ENCODE data around the gene CDHR3.
"Not testable (repeated sequence)": the region's sequence is repeated elsewhere in the genome, so short reads cannot be mapped to it uniquely, and the experiment has no call there.

The CDHR3 gene

DNA sequence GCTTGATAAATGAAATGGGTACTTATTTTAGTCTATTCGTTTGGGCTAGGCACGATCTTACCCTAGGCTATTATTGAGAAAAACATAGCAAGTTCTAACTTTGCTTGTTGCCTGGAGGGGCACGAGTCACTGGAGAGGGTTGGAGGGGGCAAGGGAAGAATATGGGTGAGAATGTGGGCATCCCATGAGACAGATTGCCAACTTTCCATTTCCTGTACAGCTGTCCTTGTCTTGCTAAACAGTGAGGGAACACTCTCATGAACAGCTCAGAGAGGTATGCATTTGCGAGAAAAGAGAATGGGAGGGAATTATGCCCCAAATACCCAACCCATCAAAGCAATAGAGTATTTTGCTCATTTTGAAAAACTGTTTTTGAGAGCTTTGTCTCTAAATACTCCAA lies 9.2 kb downstream of the CDHR3 start:
- DNase-seq = no peak

DNA sequence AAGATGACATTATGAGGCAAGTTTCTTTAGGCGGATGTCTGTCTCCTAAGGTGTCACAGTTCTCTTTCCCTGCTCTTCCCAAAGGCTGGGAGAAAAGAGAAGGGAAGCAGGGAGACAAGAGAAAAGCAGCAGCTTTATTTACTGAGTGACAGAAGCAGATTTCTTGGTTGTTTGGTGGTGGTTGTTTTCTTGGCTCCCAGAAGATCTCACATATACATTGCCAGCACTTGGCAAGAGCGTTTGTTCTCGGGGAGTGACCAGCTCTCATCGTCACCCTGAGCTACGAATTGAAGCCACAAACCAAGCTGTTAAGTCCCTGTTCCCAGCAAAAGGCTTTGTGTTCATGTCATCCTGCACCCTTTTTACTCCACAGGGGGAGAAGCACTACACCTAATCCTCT lies 11.4 kb downstream of the CDHR3 start:
- peak; percentile 34 for DNase-seq

DNA sequence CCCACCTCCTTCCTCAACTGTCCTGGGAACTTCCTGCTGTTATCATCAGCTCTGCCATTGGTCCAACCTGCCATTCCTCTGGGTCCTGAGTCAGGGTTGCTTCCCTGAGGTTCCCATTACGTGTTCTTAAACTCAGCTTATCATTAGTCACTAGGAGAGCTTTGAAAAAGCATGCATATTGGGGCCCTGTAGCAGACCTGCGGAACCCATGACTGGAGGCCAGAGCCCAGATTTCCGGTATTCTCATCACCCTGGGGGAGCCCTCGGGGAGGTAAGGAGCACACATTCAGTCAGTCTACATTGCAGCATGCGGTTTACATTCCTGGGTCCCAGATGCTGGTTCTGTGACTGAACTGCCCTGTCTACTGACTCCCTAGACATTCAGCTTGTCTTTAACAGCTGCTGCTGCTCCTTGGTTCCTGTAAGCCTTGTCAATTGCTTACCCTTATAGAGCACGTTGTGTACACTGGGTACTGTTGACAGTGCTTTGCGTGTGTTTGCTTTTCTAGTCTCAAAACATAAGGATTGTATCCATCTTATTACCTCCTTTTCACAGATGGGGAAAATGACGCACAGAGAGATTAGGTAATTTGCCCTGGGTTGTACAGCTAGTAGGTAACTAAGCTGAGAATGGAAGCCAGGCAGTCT lies 12.8 kb downstream of the CDHR3 start:
- no peak for DNase-seq

DNA sequence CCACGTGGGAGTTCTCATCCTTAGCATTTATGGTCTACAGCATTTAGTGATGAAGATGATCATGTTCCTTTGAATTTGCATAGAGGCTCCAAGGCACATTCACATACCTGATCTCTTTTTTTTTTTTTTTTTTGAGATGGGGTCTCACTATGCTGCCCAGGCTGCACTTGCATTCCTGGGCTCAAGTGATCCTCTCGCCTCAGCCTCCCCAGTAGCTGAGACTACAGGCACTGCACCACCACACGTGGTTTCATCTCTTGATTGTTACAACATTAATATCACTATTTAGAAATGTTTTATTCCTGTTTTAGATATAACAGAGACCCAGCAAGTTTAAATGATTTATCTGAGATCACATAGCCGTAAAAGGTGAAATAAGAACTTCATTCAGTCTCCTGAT lies 13.8 kb downstream of the CDHR3 start:
- DNase-seq = no peak

DNA sequence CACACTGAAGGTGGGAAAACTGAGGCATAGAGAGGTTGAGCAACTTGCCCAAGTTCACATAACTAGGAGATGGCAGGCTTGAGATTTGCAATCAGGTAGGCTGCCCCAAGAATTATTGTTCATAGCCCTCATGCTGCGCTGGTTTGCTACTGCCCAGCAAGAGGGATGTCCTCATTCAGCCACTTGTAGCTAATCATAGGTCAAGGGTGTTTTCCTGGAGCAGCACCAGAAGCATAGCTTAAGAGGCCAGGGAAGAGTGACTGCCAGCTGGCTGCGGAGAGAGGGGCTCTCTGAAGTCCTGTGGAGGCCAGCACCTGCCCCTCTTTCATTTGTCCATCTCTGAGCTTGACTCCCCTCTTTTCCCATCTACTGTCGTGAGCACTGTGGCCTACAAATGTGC lies 15.0 kb downstream of the CDHR3 start:
- DNase-seq = no peak

GRCh38 chr7:105978974-105979373 lies 15.9 kb downstream of the CDHR3 start:
- no peak for DNase-seq

GRCh38 chr7:105979405-105979804 lies 16.3 kb downstream of the CDHR3 start:
- no peak for DNase-seq

DNA sequence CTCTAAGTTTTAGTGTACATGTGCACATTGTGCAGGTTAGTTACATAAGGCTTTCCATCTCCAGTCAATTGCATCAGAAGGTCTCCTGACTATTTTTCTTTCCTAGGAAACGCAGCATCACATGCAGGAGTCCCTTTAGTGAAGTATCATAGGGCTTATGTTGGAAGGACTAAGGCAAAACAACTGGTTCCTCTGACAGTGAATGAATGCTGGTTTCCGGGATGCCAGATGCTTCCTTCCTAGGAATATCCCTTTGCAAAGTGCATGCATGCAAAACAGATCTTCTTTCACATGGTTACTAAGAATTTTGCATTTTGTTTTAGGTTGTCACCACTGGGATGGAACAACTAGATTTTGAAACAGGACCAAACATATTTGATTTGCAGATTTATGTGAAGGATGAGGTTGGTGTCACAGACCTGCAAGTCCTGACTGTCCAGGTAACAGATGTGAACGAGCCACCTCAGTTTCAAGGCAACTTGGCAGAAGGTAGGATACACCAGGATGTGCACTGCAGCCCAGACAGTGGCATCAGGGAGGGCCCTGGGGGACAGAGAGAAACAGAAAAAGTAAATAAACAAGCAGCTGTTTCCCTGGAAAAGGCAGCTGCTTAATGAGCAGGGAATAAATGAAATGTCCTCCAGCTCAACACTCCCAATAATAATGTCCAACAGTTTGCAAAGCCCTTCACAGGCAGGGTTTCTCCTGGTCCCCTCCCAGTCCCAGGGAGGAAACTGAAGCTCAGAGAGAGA lies 17.8 kb downstream of the CDHR3 start:
- peak; percentile 16 for DNase-seq

GRCh38 chr7:105982388-105982787 lies 19.3 kb downstream of the CDHR3 start:
- no peak for DNase-seq

GRCh38 chr7:105984808-105985207 lies 21.7 kb downstream of the CDHR3 start:
- DNase-seq = not testable (repeated sequence)

DNA sequence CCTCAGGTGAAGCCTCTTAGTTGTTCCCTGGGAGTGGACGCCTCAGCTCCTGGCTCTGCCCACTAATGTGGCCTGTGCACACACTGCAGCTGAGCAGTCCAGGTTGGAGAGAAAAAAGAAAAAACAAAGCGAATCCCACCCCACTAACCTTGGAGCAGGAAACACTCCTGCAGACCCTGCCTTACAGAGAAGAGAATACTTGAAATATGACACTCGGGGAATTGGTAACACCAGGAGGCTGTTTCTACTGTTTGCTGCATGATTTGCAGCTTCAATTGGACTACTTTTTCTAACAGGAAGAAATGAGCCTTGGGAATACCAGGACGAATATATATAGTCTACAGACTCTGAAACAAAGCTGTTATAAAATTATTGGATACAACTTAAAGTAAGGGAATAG lies 22.2 kb downstream of the CDHR3 start:
- DNase-seq = no peak

GRCh38 chr7:105985672-105986215 lies 22.7 kb downstream of the CDHR3 start:
- DNase-seq = no peak

DNA sequence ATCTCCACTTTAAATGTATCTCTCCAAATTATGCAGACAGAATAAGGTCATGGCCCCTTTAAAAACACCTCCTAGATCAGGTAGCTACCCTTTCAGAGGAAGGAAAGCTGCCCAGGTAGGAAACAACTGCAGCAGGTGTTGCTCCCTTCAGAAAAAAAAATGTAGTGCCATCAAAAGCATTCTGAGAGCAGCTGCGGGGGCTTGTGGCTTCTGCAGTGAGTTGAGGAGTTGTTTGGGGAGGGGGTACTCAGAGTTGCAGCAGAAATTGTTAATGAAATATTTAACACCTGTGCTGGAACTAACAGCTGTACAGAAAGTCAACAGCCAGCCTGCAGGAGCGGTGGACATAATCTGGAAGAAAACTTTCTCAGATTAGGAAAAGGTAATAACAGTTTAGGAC lies 24.0 kb downstream of the CDHR3 start:
- DNase-seq = no peak

DNA sequence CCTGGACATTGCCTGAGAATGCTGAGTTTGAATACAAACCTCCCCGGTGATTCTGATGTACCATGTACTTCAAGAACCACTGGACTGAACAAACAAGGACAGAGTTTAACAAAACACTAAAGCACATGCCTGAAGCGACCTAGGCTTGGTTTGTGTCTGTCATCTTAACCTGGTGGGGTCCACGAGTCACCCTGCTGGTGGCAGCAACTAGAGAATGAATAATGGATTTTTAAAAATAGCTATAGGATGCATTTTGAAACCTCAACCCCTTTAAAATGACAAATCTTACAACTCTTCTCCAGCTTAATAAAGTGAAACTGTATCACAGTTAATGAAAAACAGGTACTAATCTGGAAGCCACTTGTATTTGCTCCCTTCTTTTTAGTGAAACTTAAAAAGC lies 25.2 kb downstream of the CDHR3 start:
- DNase-seq = no peak

- DNase-seq = no peak
These were observed 26.1 kb downstream of the CDHR3 start for GRCh38 chr7:105989191-105989590.

DNA sequence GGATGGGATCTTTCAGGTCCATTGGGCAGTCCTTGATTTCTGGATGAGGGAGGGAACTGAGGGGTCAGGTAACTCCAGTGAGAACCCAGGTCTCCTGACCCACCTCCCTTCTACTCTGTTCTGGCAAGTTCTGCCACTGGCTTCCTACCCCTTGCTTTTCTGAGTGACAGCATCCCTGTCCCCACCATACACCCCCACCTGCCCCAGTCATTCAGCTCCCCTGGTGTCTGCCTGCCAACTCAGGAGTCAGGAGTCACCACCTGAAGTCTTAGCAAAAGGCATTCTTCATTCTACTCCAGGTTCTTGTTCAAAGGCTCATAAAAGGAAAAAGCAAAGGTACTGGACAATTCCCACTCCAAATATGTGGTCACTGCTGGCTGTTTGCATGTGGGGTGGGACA lies 26.6 kb downstream of the CDHR3 start:
- DNase-seq = no peak

DNA sequence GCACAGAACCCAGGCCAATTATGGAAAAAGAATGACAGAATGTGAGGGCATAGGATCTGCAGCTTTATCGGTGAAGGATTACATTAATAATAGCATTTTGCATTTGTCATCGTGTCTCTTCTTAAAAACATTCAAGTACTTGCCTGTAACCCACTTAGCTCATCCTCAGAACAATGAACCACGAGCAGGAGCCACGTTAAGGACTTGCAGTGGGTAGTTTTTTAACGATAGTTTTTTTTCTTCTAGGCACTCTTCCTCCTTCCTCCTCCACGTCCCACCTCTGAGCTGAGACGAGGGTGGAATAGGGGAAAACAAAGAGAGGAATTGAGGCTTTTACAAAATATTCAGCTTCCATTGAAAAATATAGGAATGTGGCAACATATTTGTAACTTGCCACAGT lies 27.1 kb downstream of the CDHR3 start:
- DNase-seq = no peak

- no peak for DNase-seq
These were observed 27.8 kb downstream of the CDHR3 start for GRCh38 chr7:105990727-105991453.

GRCh38 chr7:105992905-105993304 lies 29.8 kb downstream of the CDHR3 start:
- no peak for DNase-seq

- peak; percentile 12 for DNase-seq
These were observed 34.0 kb downstream of the CDHR3 start for GRCh38 chr7:105996860-105997737.

DNA sequence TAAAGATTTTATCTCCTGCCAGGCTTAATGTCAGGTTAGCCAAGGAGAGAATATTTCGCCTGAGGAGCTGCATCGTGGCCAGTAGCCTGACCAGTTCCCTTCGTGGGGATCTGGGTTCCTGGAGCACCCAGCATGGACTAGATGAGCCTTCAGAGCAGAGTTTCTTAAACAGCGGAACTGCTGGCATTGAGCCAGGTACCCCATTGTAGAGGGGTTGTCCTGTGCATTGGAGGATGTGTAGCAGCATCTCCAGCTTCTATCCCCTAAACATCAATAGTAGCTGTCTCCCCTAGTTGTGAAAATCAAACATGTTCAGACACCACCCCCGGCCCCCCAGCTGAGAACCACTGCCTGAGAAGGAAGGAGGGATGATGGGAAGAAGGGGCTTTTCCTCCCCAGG lies 36.2 kb downstream of the CDHR3 start:
- DNase-seq = no peak

DNA sequence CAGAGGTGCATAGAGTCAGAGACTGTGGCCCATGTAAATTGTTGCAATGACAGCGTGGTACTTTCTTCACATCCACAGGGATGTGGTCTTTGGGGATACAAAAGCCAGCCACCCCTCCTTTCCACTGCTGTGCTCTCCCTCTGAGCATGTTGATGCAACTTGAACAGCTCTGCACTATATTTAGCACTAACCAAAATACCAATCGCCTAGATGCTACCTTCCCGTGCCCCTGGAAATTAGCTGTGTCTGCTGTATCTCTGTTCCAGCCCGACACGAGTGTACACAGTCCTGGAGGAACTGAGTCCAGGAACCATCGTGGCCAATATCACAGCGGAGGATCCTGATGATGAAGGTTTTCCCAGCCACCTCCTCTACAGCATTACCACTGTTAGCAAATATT lies 38.1 kb downstream of the CDHR3 start:
- DNase-seq = no peak

GRCh38 chr7:106001886-106002285 lies 38.8 kb downstream of the CDHR3 start:
- no peak for DNase-seq

Measured in NCI-H82 (cell line).